Mammary epithelial cell (primary cell): ENCODE results near the gene ABHD5.

ENCODE experiments used
- EZH2 ChIP-seq: IDR thresholded peaks from 2 replicates; pipeline ENCODE4 v1.6.1; 2012; ENCODE audit warnings: low read length, inconsistent platforms, borderline replicate concordance
- TF ChIP-seq, protein P1 (sequence below), 2 donors: IDR thresholded peaks in 1 of 2; conservative IDR thresholded peaks in 1 of 2; 2 replicates each; pipeline ENCODE4 v1.5.1; 2011 to 2012; ENCODE audit warnings: inconsistent platforms in 2 of 2, low read length in 2 of 2, mild to moderate bottlenecking in 2 of 2, control low read depth in 1 of 2, low read depth in 1 of 2; ENCODE audit not compliant: insufficient read depth in 1 of 2; ENCODE audit errors: extremely low read depth in 1 of 2

DNA sequence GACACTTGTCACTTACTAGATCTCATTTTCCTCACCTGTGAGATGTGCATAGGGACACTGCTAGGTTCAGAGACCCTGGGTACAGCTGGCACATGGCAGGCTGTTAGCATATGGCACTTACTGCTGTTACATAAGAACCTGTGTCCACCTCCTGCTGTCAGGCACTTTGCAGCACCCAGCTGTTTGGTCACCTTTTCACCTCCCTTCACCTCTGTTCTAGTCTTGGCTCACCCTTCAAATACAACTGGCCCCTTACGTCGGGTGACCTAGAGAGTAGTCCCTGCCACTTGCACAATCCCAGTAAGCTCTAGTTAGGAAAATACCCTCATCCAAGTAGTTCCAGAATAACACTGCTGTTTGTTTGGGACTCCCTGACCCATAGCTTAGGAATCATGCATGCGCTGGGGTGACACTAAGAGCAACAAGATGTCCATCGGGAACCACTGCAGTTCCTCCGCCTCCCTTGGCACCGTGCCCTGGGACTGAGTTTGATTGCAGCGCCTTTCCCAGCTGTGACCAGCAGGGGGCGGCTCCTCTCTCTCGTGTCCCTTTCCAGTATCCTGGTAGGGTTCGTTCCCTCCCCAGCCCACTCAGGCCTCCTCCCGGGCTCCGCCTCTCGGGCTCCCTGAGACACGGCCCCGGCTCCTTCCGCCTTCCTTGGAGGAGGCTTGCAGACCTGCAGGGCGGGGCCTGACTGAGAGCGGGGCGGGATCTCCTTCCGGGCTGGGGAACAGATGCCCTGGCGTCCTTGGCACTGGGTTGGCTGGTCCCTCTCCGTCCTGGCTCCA, 78.6 kb downstream of the ABHD5 start:
- TF ChIP-seq, protein P1, sequence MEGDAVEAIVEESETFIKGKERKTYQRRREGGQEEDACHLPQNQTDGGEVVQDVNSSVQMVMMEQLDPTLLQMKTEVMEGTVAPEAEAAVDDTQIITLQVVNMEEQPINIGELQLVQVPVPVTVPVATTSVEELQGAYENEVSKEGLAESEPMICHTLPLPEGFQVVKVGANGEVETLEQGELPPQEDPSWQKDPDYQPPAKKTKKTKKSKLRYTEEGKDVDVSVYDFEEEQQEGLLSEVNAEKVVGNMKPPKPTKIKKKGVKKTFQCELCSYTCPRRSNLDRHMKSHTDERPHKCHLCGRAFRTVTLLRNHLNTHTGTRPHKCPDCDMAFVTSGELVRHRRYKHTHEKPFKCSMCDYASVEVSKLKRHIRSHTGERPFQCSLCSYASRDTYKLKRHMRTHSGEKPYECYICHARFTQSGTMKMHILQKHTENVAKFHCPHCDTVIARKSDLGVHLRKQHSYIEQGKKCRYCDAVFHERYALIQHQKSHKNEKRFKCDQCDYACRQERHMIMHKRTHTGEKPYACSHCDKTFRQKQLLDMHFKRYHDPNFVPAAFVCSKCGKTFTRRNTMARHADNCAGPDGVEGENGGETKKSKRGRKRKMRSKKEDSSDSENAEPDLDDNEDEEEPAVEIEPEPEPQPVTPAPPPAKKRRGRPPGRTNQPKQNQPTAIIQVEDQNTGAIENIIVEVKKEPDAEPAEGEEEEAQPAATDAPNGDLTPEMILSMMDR (conservative IDR thresholded peaks at IDR 0.05 in 1 of 2, IDR thresholded peaks at IDR 0.05 in 1 of 2; ENCODE audit: extremely low read depth in 1 of 2, insufficient read depth in 1 of 2, low read depth in 1 of 2, low read length in 2 of 2) = peak; percentile 90 to 93
- TF ChIP-seq EZH2 = no peak
